Measurements from ENCODE around the gene CDKAL1.
"Not testable (repeated sequence)": the region's sequence is repeated elsewhere in the genome, so short reads cannot be mapped to it uniquely, and the experiment has no call there.

DNA sequence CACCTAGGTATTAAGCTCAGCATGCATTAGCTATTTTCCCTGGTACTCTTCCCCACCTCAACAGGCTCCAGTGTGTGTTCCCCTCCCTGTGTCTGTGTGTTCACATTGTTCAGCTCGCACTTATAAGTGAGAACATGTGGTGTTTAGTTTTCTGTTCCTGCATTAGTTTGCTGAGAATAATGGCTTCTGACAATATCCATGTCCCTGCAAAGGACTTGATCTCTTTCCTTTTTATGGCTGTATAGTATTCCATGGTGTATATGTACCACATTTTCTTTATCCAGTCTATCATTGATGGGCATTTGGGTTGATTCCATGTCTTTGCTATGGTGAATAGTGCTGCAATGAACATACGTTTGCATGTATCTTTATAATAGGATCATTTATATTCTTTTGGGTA is 521.2 kb downstream of the CDKAL1 start:
- TF ChIP-seq, protein P1, sequence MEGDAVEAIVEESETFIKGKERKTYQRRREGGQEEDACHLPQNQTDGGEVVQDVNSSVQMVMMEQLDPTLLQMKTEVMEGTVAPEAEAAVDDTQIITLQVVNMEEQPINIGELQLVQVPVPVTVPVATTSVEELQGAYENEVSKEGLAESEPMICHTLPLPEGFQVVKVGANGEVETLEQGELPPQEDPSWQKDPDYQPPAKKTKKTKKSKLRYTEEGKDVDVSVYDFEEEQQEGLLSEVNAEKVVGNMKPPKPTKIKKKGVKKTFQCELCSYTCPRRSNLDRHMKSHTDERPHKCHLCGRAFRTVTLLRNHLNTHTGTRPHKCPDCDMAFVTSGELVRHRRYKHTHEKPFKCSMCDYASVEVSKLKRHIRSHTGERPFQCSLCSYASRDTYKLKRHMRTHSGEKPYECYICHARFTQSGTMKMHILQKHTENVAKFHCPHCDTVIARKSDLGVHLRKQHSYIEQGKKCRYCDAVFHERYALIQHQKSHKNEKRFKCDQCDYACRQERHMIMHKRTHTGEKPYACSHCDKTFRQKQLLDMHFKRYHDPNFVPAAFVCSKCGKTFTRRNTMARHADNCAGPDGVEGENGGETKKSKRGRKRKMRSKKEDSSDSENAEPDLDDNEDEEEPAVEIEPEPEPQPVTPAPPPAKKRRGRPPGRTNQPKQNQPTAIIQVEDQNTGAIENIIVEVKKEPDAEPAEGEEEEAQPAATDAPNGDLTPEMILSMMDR (IDR thresholded peaks at IDR 0.05), result not testable (repeated sequence)
- not testable (repeated sequence) for TF ChIP-seq POLR2A (IDR thresholded peaks at IDR 0.05)
